ENCODE measurements around the gene TEX52. TPM values are rescaled to one million over a fixed set of nuclear protein-coding genes. Genes with fewer than 3 reads are reported as not detected.

The TEX52 gene
- total and polyA plus RNA-seq, 2 experiments from 2014 or later = not detected

DNA sequence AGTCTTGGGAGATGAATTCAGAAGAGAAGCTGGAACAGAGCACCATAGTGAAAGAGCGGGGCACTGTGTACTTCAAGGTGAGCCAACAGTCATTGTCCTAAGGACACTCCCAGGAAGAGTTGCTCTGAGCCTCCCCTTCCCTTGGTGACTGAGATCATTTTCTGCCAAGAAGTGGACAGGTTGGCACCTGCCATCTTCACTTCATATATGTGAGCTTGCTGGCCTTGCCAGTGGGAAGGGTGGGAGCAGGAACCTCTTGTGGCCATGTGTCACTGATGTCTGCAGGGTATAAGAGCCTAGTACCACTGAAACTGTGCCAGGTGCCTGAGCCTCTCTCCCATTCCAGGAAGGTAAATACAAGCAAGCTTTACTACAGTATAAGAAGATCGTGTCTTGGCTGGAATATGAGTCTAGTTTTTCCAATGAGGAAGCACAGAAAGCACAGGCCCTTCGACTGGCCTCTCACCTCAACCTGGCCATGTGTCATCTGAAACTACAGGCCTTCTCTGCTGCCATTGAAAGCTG, 56.7 kb downstream of the TEX52 start:
- DNase-seq (ENCODE audit: low spot score) (no peak), ATAC-seq (no peak)
- H3F3A ChIP-seq (replicated peaks; ENCODE audit: low read depth) = peaks cover 73% of the 10 kb centered on the region
- peaks cover 86% of the 10 kb centered on the region for H3K36me3 ChIP-seq (ENCODE audit: insufficient read depth)
- no peak for TF ChIP-seq CREB1 (CRISPR knock-in tag; IDR thresholded peaks at IDR 0.05; ENCODE audit: low read depth)
- TF ChIP-seq ZNF114 (CRISPR knock-in tag; IDR thresholded peaks at IDR 0.05) = no peak
- no peak for TF ChIP-seq ETS1 (IDR thresholded peaks at IDR 0.05)
- no peak for TF ChIP-seq NANOG (IDR thresholded peaks at IDR 0.05; ENCODE audit: borderline replicate concordance)
- no peak for TF ChIP-seq EZH2 (IDR thresholded peaks at IDR 0.05; ENCODE audit: low read depth, unreplicated experiment)
- no peak for TF ChIP-seq REST (IDR thresholded peaks at IDR 0.05; ENCODE audit: unreplicated experiment)
- no peak for TF ChIP-seq POLR2AphosphoS5 (IDR thresholded peaks at IDR 0.05; ENCODE audit: low read depth)
- TF ChIP-seq EZH2phosphoT487 (IDR thresholded peaks at IDR 0.05; ENCODE audit: unreplicated experiment) = no peak
- no peak for TF ChIP-seq JUNB (IDR thresholded peaks at IDR 0.05; ENCODE audit: unreplicated experiment)
- no peak overlapping the region for H2AFZ ChIP-seq
- no peak overlapping the region for H3K4me3 ChIP-seq
- H3K27ac ChIP-seq (ENCODE audit: low read depth) = no peak overlapping the region
- peaks cover 11% of the 10 kb centered on the region for H3K27me3 Mint-ChIP-seq (ENCODE audit: insufficient read depth, low read depth, poor library complexity)
- H4K20me1 ChIP-seq (replicated peaks; ENCODE audit: insufficient read depth) = peaks cover 50% of the 10 kb centered on the region
- no peaks in the 10 kb centered on the region for H3K9me2 ChIP-seq (ENCODE audit: insufficient read depth)
- peaks cover 11% of the 10 kb centered on the region for H3K4me1 Mint-ChIP-seq
- H3K4me3 Mint-ChIP-seq = no peak overlapping the region
- peaks cover 5% of the 10 kb centered on the region; the same call in 1 of the 3 replicates for H3K9me3 Mint-ChIP-seq
- H3K4me2 ChIP-seq = no peak overlapping the region
- peaks cover 92% of the 10 kb centered on the region for H3K36me3 Mint-ChIP-seq (ENCODE audit: low read depth)
- H3K79me2 ChIP-seq (replicated peaks; ENCODE audit: insufficient read depth) = peaks cover 40% of the 10 kb centered on the region
- no peak overlapping the region for H3K27ac Mint-ChIP-seq
- no peaks in the 10 kb centered on the region for H3K27me3 ChIP-seq (ENCODE audit: insufficient read depth)
- H3K4me1 ChIP-seq (ENCODE audit: insufficient read depth) = peaks cover 10% of the 10 kb centered on the region

Other genes with a start within 250 kb of the TEX52 start
- 203 and 223 TPM in 2 replicates for gene FKBP4, start 62.1 kb downstream of the TEX52 start, total RNA-seq (2014; rRNA removed; shearing (Covaris generic))
- gene FKBP4, start 62.1 kb downstream of the TEX52 start, polyA plus RNA-seq (2016; fragmentation: Nextera tagmentation; extraction: Ambion mirVana) = 117 and 126 TPM in 2 replicates
- gene ITFG2, start 44.4 kb downstream of the TEX52 start, total RNA-seq (2014; rRNA removed; shearing (Covaris generic)) = 17.3 and 19.8 TPM in 2 replicates
- gene ITFG2, start 44.4 kb downstream of the TEX52 start, polyA plus RNA-seq (2016; fragmentation: Nextera tagmentation; extraction: Ambion mirVana) = 32.6 and 41.2 TPM in 2 replicates
- not detected in 2 replicates for gene NRIP2, start 22.0 kb downstream of the TEX52 start, total RNA-seq (2014; rRNA removed; shearing (Covaris generic))
- 0.40 and 0.66 TPM in 2 replicates for gene NRIP2, start 22.0 kb downstream of the TEX52 start, polyA plus RNA-seq (2016; fragmentation: Nextera tagmentation; extraction: Ambion mirVana)
- gene FOXM1, start 20.1 kb upstream of the TEX52 start, total RNA-seq (2014; rRNA removed; shearing (Covaris generic)) = 73.4 and 98.1 TPM in 2 replicates
- gene FOXM1, start 20.1 kb upstream of the TEX52 start, polyA plus RNA-seq (2016; fragmentation: Nextera tagmentation; extraction: Ambion mirVana) = 24.1 and 31.0 TPM in 2 replicates
- 56.4 and 80.4 TPM in 2 replicates for gene RHNO1, start 20.2 kb upstream of the TEX52 start, total RNA-seq (2014; rRNA removed; shearing (Covaris generic))
- gene RHNO1, start 20.2 kb upstream of the TEX52 start, polyA plus RNA-seq (2016; fragmentation: Nextera tagmentation; extraction: Ambion mirVana) = 63.8 and 71.1 TPM in 2 replicates
- gene TULP3, start 33.9 kb upstream of the TEX52 start, total RNA-seq (2014; rRNA removed; shearing (Covaris generic)) = 17.5 and 18.8 TPM in 2 replicates
- 11.6 and 15.1 TPM in 2 replicates for gene TULP3, start 33.9 kb upstream of the TEX52 start, polyA plus RNA-seq (2016; fragmentation: Nextera tagmentation; extraction: Ambion mirVana)
- 137 and 145 TPM in 2 replicates for gene TEAD4, start 102.4 kb upstream of the TEX52 start, total RNA-seq (2014; rRNA removed; shearing (Covaris generic))
- gene TEAD4, start 102.4 kb upstream of the TEX52 start, polyA plus RNA-seq (2016; fragmentation: Nextera tagmentation; extraction: Ambion mirVana) = 56.0 and 68.1 TPM in 2 replicates
- gene TSPAN9, start 220.3 kb upstream of the TEX52 start, total RNA-seq (2014; rRNA removed; shearing (Covaris generic)) = 17.2 and 31.5 TPM in 2 replicates
- gene TSPAN9, start 220.3 kb upstream of the TEX52 start, polyA plus RNA-seq (2016; fragmentation: Nextera tagmentation; extraction: Ambion mirVana) = 5.1 and 6.0 TPM in 2 replicates

Data from GM23338 (cell line).